ENCODE measurements around the gene PPOX.
A peak's percentile ranks its signal among the peaks of the same experiment; 100 is the strongest.

Gene PPOX

DNA sequence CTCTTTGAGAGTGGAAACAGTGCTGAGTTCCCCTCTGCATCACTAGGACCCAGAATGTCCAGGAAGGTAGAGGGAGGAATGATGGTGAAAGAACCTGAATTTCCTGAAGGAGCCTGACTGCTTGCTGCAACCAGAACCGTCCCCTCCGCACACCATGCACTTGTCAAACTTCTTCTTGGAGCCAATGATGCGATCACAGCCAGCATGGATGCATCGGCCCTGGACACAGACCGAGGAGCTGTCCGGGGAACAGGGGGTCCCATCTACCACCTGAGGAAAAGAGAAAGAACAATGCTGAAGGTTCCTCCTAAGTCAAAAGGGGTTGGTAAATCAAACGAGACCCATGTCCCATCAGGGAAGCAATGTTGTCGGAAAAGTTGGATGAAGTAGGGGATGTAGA is 25.7 kb downstream of the PPOX start:
- no peak overlapping the region for H3K4me3 ChIP-seq (ENCODE audit: low read depth, low read length)
- H3K9ac ChIP-seq (ENCODE audit: low read depth, low read length), result no peak overlapping the region
- H3K36me3 ChIP-seq (ENCODE audit: control insufficient read depth, insufficient read depth, low read length), result peaks cover 5% of the 10 kb centered on the region
- no peak overlapping the region for H3K27ac ChIP-seq (ENCODE audit: low read depth, low read length)
- no peaks in the 10 kb centered on the region for H3K27me3 ChIP-seq (ENCODE audit: control insufficient read depth, insufficient read depth, low read length)
- no peaks in the 10 kb centered on the region for H3K9me3 ChIP-seq (ENCODE audit: control insufficient read depth, insufficient read depth, low read length)
- H3K4me1 ChIP-seq (ENCODE audit: control insufficient read depth, insufficient read depth, low read length), result no peaks in the 10 kb centered on the region; the same call in 1 of the 2 replicates

DNA sequence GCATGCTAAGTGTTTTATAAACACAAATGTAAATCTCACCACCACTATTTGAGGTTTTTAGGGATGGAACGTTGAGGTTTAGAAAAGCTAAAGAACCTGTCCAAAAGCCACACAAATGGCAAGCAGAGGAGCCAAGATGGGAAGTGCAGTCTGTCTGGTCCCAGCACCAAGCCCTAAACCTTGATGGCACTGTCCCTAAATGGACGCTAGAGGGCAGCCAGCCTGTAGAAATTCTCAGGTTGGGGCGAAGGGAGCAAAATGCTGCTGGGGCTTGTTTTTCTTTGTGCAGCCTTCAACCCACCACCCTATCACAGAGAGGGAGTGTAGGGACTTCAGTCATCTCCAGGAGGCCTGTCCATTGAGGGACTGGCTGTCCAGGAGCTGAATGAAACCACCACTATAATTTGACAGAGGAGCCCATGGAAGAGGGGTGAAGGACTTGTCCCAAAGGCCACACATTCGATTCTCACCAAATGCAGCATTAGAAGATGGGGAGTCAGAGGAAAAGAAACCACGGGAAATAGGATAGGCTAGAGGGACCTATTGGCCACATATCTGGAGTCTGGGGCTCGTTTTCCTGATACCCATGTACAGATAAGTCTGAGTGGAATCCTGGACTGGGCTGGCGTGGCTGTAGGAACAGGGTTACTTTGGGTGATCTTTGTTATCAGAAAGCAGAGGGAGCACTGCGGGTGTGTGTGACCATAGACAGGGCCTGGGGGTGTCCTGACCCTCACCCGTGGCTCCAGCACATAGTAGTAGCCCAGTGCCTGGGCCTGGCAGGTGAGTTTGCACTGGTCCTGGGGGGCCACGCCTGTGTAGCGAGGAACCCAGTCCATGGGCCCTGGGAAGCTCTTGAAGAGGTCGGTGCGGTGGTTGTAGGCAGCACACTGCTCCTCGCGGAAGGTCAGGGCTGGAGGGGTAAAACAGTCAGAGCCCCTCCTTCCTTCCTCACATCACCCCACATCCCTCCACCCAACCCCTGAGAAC is 26.5 kb downstream of the PPOX start:
- no peaks in the 10 kb centered on the region for H3K27me3 ChIP-seq (ENCODE audit: control insufficient read depth, insufficient read depth, low read length)
- H3K4me3 ChIP-seq (ENCODE audit: low read depth, low read length), result no peak overlapping the region
- no peak overlapping the region for H3K27ac ChIP-seq (ENCODE audit: low read depth, low read length)
- H3K4me1 ChIP-seq (ENCODE audit: control insufficient read depth, insufficient read depth, low read length), result peaks cover 5% of the 10 kb centered on the region
- H3K9ac ChIP-seq (ENCODE audit: low read depth, low read length), result no peak overlapping the region
- H3K36me3 ChIP-seq (ENCODE audit: control insufficient read depth, insufficient read depth, low read length), result peaks cover 5% of the 10 kb centered on the region
- H3K9me3 ChIP-seq (ENCODE audit: control insufficient read depth, insufficient read depth, low read length), result no peaks in the 10 kb centered on the region

DNA sequence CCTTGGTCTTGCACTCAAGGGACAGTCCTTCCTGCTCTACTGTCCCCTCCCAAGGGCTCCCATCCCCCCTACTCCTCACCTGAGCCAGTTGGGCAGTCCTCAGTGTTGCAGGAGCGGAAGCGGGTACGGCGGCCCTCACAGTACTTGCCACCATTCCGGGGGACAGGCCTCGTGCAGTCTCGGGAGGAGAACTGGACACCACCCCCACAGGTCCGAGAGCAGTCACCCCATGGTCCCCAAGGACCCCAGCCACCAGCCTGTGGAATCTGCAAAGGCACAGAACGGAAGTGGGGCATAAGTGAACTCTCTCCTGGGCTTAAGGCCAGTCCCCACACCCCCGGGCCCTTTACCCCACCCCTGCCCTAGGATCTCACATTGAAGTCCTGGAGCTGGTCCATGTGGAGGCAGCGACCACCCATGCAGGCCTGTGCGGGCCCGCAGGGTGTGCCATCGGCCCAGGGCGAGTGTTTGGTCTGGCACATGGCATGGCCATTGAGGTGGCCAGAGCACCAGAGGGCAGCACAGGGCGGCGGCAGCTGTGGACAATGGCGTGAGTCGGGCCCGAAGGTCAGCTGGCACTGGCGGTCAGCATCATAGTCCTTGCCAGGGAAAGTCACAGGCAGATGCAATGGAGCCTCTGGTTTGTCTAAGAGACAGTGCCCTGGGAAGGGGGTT is 27.5 kb downstream of the PPOX start:
- H3K9me3 ChIP-seq (ENCODE audit: control insufficient read depth, insufficient read depth, low read length), result no peaks in the 10 kb centered on the region
- no peak overlapping the region for H3K27ac ChIP-seq (ENCODE audit: low read depth, low read length)
- H3K4me1 ChIP-seq (ENCODE audit: control insufficient read depth, insufficient read depth, low read length), result peaks cover 13% of the 10 kb centered on the region
- no peaks in the 10 kb centered on the region for H3K27me3 ChIP-seq (ENCODE audit: control insufficient read depth, insufficient read depth, low read length)
- H3K36me3 ChIP-seq (ENCODE audit: control insufficient read depth, insufficient read depth, low read length), result peaks cover 5% of the 10 kb centered on the region
- no peak overlapping the region for H3K4me3 ChIP-seq (ENCODE audit: low read depth, low read length)
- H3K9ac ChIP-seq (ENCODE audit: low read depth, low read length), result no peak overlapping the region

DNA sequence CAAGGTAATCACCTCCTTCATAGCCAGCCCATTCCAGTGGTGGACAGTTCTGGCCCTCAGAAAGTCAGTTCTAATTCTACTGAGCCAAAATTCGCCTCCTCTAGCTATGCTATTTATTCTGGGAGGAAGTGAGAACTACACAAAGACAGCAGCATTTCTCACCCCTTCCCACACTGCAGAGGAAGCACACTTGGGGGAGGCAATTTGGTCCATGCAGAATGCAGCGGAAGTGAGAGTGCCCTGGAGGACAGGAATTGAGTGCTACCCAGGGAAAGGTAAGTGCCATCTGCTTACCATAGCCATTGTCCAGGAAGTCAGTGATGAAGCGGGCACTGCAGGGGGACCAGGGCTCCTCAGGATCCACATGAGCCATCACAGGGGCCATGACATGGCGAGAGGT is 28.9 kb downstream of the PPOX start:
- Histone ChIP-seq H3K4me1 (ENCODE audit: control insufficient read depth, insufficient read depth, low read length) (peaks cover 28% of the 10 kb centered on the region), H3K4me3 (ENCODE audit: low read depth, low read length) (no peak overlapping the region), H3K9me3 (ENCODE audit: control insufficient read depth, insufficient read depth, low read length) (no peaks in the 10 kb centered on the region), H3K9ac (ENCODE audit: low read depth, low read length) (no peak overlapping the region), H3K27me3 (ENCODE audit: control insufficient read depth, insufficient read depth, low read length) (no peaks in the 10 kb centered on the region), H3K27ac (ENCODE audit: low read depth, low read length) (no peak overlapping the region), H3K36me3 (ENCODE audit: control insufficient read depth, insufficient read depth, low read length) (peaks cover 5% of the 10 kb centered on the region)

DNA sequence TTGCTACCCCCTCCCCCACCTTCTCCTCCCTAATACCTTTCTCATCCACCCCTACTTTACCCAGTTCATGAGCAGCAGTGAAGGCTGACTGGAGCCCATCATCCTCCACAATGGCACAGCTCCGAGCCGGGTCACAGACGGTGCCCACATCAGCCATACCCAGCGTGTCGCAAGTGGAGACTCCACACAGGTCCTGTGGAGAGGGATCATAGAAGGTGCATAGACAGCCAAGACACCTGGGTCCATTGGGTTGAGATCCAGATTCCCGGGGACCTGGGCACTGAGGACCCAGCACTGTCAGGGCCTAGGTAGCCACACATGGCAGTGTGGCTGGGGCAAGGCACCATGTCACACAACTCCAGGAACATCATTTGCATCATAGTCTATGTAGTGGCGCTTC is 29.9 kb downstream of the PPOX start:
- H3K9ac ChIP-seq (ENCODE audit: low read depth, low read length), result no peak overlapping the region
- H3K27ac ChIP-seq (ENCODE audit: low read depth, low read length), result no peak overlapping the region
- no peaks in the 10 kb centered on the region for H3K27me3 ChIP-seq (ENCODE audit: control insufficient read depth, insufficient read depth, low read length)
- peaks cover 37% of the 10 kb centered on the region for H3K4me1 ChIP-seq (ENCODE audit: control insufficient read depth, insufficient read depth, low read length)
- H3K9me3 ChIP-seq (ENCODE audit: control insufficient read depth, insufficient read depth, low read length), result no peaks in the 10 kb centered on the region
- H3K36me3 ChIP-seq (ENCODE audit: control insufficient read depth, insufficient read depth, low read length), result peaks cover 5% of the 10 kb centered on the region; the same call in 1 of the 2 replicates
- H3K4me3 ChIP-seq (ENCODE audit: low read depth, low read length), result no peak overlapping the region

DNA sequence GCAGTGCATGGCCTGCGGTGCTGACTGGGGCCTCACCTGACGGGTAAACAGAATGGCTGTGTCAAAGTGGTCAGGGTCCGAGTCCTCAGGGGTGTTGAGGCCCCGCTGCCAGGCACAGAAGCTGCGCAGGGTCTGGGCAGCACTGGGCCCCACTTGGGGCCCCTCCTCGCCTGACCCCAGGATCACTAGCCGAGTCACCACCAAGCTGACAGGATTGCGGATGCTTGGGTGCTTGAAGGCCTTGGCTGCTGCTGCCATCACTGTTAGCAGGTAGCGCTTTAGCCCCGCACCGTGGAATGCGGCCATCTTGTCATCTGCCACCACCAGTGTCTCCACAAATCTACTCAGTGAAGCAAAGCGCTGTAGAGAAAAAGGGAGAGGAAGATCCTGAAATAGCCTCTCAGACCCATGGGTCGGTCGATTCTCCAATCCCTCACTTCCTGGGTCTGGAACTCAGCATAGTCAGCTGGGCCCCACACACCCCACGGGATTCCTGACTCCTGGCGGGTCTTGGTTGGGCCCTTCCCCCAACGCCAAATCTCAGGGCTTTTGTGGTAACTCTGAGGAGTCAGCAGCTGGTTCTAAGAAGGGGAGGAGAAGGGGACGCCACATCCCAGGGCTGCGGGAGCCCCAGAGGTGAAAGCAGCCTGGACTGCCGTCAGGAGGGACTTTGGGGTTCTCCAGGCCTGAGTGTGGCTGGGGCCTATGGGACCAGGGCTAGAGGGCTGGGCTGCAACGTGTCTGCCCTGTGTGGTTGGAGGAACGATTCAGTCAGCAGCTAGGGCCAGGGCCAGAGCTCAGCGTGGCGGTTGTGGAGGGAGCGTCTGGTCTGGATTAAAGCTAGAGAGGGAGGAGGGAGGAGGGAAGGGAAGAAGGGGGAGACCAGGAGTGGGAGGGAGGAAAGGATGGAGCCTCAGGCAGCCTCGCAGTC is 30.6 kb downstream of the PPOX start:
- Histone ChIP-seq H3K36me3 (ENCODE audit: control insufficient read depth, insufficient read depth, low read length) (no peaks in the 10 kb centered on the region), H3K4me3 (ENCODE audit: low read depth, low read length) (no peak overlapping the region), H3K9ac (ENCODE audit: low read depth, low read length) (no peak overlapping the region), H3K4me1 (ENCODE audit: control insufficient read depth, insufficient read depth, low read length) (peaks cover 44% of the 10 kb centered on the region), H3K27ac (ENCODE audit: low read depth, low read length) (no peak overlapping the region), H3K27me3 (ENCODE audit: control insufficient read depth, insufficient read depth, low read length) (no peaks in the 10 kb centered on the region), H3K9me3 (ENCODE audit: control insufficient read depth, insufficient read depth, low read length) (no peaks in the 10 kb centered on the region)

DNA sequence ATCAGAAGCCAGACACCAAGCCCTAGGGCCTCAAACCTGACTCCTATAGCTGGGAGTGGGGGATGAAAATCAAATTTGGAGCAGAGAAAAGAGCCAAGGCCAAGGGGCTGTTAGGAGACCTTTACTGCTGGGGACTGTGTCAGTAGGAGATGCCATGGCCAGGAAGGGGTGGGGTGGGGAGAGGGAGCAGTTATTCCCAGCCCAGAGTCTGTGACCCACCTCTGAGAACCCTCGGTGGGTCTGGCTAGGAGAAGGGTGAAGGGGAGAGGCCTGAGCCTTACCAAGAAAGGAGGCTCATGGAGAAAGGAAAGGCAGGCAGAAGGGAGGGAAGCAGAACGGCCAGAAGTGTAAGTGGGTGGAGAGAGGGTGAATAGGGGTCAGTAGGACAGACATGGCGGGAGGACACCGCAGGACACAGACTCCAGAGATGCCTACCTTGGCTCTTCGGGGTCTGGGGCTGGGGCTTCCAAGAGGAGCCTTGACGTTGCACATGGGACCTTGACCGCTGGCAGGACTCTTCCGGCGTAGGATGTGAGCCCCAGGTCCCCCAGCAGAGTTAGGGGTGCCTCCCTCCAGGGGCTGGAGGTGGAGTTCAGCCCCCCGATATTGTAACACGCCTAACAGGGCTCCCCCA is 31.5 kb downstream of the PPOX start:
- peaks cover 46% of the 10 kb centered on the region for H3K4me1 ChIP-seq (ENCODE audit: control insufficient read depth, insufficient read depth, low read length)
- no peaks in the 10 kb centered on the region for H3K27me3 ChIP-seq (ENCODE audit: control insufficient read depth, insufficient read depth, low read length)
- no peak overlapping the region for H3K9ac ChIP-seq (ENCODE audit: low read depth, low read length)
- H3K27ac ChIP-seq (ENCODE audit: low read depth, low read length), result peak overlapping the region; percentile 5
- H3K4me3 ChIP-seq (ENCODE audit: low read depth, low read length), result no peak overlapping the region
- H3K36me3 ChIP-seq (ENCODE audit: control insufficient read depth, insufficient read depth, low read length), result no peaks in the 10 kb centered on the region
- no peaks in the 10 kb centered on the region for H3K9me3 ChIP-seq (ENCODE audit: control insufficient read depth, insufficient read depth, low read length)

DNA sequence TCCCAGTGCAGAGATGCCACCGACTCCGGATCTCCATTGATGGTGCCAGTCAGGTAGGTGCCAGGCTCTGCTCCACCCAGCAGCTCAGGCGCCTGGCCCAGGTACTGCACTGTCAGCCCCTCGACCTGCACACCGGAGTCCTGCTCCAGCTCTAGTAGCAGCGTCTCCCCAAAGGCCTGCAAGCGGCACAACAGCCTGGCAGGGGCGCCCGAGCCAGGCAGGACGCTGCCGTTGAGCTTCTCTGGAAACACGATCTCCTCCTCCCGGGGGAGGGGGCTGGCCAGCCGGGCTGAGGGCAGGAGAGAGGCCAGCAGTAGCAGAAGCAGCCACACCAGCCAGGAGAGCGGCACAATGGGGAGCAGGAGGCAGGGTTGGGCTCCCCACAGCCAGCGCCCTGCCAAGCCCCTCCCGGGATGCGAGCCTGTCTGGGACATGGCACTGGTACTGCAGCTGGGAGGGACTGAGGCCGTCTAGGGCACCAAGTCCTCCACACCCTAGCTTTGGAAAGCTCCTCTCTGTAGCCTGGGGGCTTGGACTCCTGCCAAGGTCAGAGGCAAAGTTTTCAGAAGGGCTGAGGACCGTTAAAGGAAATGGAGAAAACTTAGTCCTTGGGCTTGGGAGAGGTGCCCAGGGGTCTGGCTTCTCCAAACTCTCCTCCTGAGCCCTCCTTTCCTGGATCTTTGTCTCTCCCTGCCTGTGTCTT is 32.1 kb downstream of the PPOX start:
- no peaks in the 10 kb centered on the region for H3K27me3 ChIP-seq (ENCODE audit: control insufficient read depth, insufficient read depth, low read length)
- peaks cover 2% of the 10 kb centered on the region; the same call in 1 of the 2 replicates for H3K36me3 ChIP-seq (ENCODE audit: control insufficient read depth, insufficient read depth, low read length)
- H3K9me3 ChIP-seq (ENCODE audit: control insufficient read depth, insufficient read depth, low read length), result no peaks in the 10 kb centered on the region
- H3K4me1 ChIP-seq (ENCODE audit: control insufficient read depth, insufficient read depth, low read length), result peaks cover 46% of the 10 kb centered on the region
- peak overlapping the region; percentile 32 for H3K27ac ChIP-seq (ENCODE audit: low read depth, low read length)
- H3K9ac ChIP-seq (ENCODE audit: low read depth, low read length), result 0 out of 2 replicates have a peak overlapping the region, but pooled peaks have one; percentile 0
- H3K4me3 ChIP-seq (ENCODE audit: low read depth, low read length), result peak overlapping the region; percentile 2; the same call in 1 of the 2 replicates

DNA sequence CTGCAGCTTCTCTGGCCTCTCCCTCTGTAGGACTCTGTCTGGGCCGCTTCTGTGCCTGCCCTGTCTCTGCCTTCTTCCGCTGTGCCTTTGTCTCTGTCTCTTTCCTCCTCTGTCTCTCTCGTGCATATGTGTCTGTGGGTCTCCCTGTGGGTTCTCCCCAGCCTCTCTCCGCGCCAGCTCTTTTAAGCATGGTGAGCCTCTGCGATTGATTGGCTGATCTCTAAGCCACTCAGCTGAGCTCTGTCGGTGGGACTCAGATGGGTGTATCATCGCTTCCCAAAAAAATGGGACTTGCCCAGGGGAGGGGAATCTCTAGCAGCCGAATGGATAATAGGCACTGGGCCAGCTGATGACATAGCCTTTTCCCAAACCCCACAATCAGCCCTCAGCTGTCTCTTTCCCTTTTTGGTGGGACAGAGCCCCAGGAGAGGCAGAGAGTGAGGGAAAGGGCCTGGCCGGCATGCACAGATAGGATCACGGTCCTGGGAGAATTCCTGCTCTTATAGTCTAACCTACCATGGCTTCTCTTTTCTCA is 32.7 kb downstream of the PPOX start, which contains the start of gene ADAMTS4:
Gene ADAMTS4, minus strand, starts transcription at position 158 of the 535 bp plus-strand sequence. CDS start 427 bp downstream, outside the sequence.
- Histone ChIP-seq H3K9ac (ENCODE audit: low read depth, low read length) (0 out of 2 replicates have a peak within 1 kb of the TSS, but pooled peaks have one; percentile 0), H3K4me1 (ENCODE audit: control insufficient read depth, insufficient read depth, low read length) (peaks cover 46% of the 10 kb centered on the region), H3K27me3 (ENCODE audit: control insufficient read depth, insufficient read depth, low read length) (no peaks in the 10 kb centered on the region), H3K27ac (ENCODE audit: low read depth, low read length) (peak within 1 kb of the TSS; percentile 94), H3K9me3 (ENCODE audit: control insufficient read depth, insufficient read depth, low read length) (no peaks in the 10 kb centered on the region), H3K36me3 (ENCODE audit: control insufficient read depth, insufficient read depth, low read length) (peaks cover 8% of the 10 kb centered on the region), H3K4me3 (ENCODE audit: low read depth, low read length) (peak within 1 kb of the TSS; percentile 2; the same call in 1 of the 2 replicates)

All from HUES48 (cell line).